HG02870 (cell line): ENCODE measurements around the gene ZNF175.

Source experiments
- ATAC-seq: cut with Tn5 transposase; IDR thresholded peaks from one replicate; pipeline ENCODE4 v1.9.1; 2021; ENCODE audit warnings: mild to moderate bottlenecking, moderate library complexity; ENCODE audit not compliant: unreplicated experiment

Gene ZNF175

GRCh38 chr19:51570962-51571575, at the start of gene ZNF175:
ZNF175 (plus strand) TSS chr19:51571283; CDS start chr19:51573330, 2,047 bp downstream.
- peak; percentile 83 for ATAC-seq

- no peak for ATAC-seq
Observed at GRCh38 chr19:51521357-51521756, 49.7 kb upstream of the ZNF175 start.

GRCh38 chr19:51521781-51522180, 49.3 kb upstream of the ZNF175 start:
- ATAC-seq = no peak

GRCh38 chr19:51524666-51525264, 46.3 kb upstream of the ZNF175 start:
- no peak for ATAC-seq

GRCh38 chr19:51525651-51526050, 45.4 kb upstream of the ZNF175 start:
- no peak for ATAC-seq

- no peak for ATAC-seq
Observed at GRCh38 chr19:51529301-51529700, 41.8 kb upstream of the ZNF175 start.

GRCh38 chr19:51530616-51531015, 40.5 kb upstream of the ZNF175 start:
- no peak for ATAC-seq

GRCh38 chr19:51531349-51532315, 39.5 kb upstream of the ZNF175 start, which contains the start of gene SIGLEC6:
SIGLEC6 (minus strand) TSS chr19:51531670; CDS start chr19:51531648, 22 bp downstream.
- ATAC-seq = peak; percentile 76

- no peak for ATAC-seq
Observed at GRCh38 chr19:51535535-51535934, 35.5 kb upstream of the ZNF175 start.

GRCh38 chr19:51539821-51540366, 31.2 kb upstream of the ZNF175 start:
- no peak for ATAC-seq

- no peak for ATAC-seq
Observed at GRCh38 chr19:51541458-51542357, 29.4 kb upstream of the ZNF175 start.

GRCh38 chr19:51542699-51543098, 28.4 kb upstream of the ZNF175 start:
- no peak for ATAC-seq

- no peak for ATAC-seq
Observed at GRCh38 chr19:51544038-51544437, 27.0 kb upstream of the ZNF175 start.

GRCh38 chr19:51546107-51546649, 24.9 kb upstream of the ZNF175 start:
- ATAC-seq = no peak

- ATAC-seq = no peak
Observed at GRCh38 chr19:51546650-51547396, 24.3 kb upstream of the ZNF175 start.

- no peak for ATAC-seq
Observed at GRCh38 chr19:51547397-51548212, 23.5 kb upstream of the ZNF175 start.

GRCh38 chr19:51548213-51548651, 22.9 kb upstream of the ZNF175 start:
- ATAC-seq = no peak

GRCh38 chr19:51548891-51549305, 22.2 kb upstream of the ZNF175 start:
- no peak for ATAC-seq
